GM19452 (cell line): Measurements from ENCODE around the gene ELAC2.
"Not testable (repeated sequence)": the region's sequence is repeated elsewhere in the genome, so short reads cannot be mapped to it uniquely, and the experiment has no call there.

Experiments
- ATAC-seq: cut with Tn5 transposase; IDR thresholded peaks from one replicate; pipeline ENCODE4 v1.9.1; 2021; ENCODE audit not compliant: unreplicated experiment

The ELAC2 gene

GRCh38 chr17:12990041-12990808 lies 27.6 kb downstream of the ELAC2 start:
- ATAC-seq: no peak

GRCh38 chr17:12987120-12987519 lies 30.7 kb downstream of the ELAC2 start:
- ATAC-seq: no peak

GRCh38 chr17:12985431-12986293 lies 32.2 kb downstream of the ELAC2 start:
- ATAC-seq: no peak

- ATAC-seq: no peak
Observed at GRCh38 chr17:12983991-12984884, 33.6 kb downstream of the ELAC2 start.

- ATAC-seq: no peak
Observed at GRCh38 chr17:12982224-12982623, 35.6 kb downstream of the ELAC2 start.

- no peak for ATAC-seq
Observed at GRCh38 chr17:12979826-12980500, 37.9 kb downstream of the ELAC2 start.

- ATAC-seq: no peak
Observed at GRCh38 chr17:12979246-12979645, 38.6 kb downstream of the ELAC2 start.

- not testable (repeated sequence) for ATAC-seq
Observed at GRCh38 chr17:12978787-12979186, 39.0 kb downstream of the ELAC2 start.

GRCh38 chr17:12977008-12977751 lies 40.6 kb downstream of the ELAC2 start:
- ATAC-seq: no peak

- ATAC-seq: no peak
Observed at GRCh38 chr17:12974005-12974531, 43.8 kb downstream of the ELAC2 start.

GRCh38 chr17:12973496-12974004 lies 44.3 kb downstream of the ELAC2 start:
- ATAC-seq: no peak

- no peak for ATAC-seq
Observed at GRCh38 chr17:12967962-12968361, 49.9 kb downstream of the ELAC2 start.

- no peak for ATAC-seq
Observed at GRCh38 chr17:12966413-12966812, 51.4 kb downstream of the ELAC2 start.

GRCh38 chr17:12965988-12966387 lies 51.8 kb downstream of the ELAC2 start:
- no peak for ATAC-seq

GRCh38 chr17:12964840-12965239 lies 53.0 kb downstream of the ELAC2 start:
- no peak for ATAC-seq

- no peak for ATAC-seq
Observed at GRCh38 chr17:12964162-12964561, 53.7 kb downstream of the ELAC2 start.

- ATAC-seq: no peak
Observed at GRCh38 chr17:12963505-12963904, 54.3 kb downstream of the ELAC2 start.

GRCh38 chr17:12961655-12962054 lies 56.2 kb downstream of the ELAC2 start:
- ATAC-seq: no peak

- ATAC-seq: no peak
Observed at GRCh38 chr17:12959441-12959840, 58.4 kb downstream of the ELAC2 start.
